ENCODE data around the gene IL17RC.

DNA sequence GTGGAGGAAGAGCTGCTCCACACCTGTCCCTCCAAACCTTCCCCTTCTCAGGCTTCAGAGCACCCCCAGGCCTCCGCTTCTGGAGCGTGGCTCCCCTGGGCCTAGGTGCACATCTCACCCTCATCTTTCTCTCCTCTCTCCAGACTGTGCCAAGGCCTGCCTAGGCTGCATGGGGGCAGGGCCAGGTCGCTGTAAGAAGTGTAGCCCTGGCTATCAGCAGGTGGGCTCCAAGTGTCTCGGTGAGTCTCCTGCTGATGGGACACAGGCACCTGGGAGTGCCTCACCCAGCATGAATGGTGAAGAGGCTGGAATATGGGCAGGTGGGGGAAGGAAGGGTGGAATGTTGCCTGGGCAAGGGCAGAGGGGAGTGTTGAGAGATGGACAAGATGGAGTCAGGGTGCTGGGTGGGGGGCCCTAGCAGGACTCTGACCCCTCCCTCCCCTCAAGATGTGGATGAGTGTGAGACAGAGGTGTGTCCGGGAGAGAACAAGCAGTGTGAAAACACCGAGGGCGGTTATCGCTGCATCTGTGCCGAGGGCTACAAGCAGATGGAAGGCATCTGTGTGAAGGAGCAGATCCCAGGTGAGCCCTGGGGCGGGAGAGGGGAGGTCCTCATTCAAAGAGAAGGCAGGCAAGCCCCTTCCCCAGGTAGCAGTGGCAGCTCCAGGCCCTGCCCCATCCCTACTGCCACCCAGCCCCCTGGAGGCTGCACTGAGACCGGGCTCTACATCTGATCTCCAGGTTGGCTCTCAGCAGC, 26.2 kb downstream of the IL17RC start:
- TF ChIP-seq, protein P1, sequence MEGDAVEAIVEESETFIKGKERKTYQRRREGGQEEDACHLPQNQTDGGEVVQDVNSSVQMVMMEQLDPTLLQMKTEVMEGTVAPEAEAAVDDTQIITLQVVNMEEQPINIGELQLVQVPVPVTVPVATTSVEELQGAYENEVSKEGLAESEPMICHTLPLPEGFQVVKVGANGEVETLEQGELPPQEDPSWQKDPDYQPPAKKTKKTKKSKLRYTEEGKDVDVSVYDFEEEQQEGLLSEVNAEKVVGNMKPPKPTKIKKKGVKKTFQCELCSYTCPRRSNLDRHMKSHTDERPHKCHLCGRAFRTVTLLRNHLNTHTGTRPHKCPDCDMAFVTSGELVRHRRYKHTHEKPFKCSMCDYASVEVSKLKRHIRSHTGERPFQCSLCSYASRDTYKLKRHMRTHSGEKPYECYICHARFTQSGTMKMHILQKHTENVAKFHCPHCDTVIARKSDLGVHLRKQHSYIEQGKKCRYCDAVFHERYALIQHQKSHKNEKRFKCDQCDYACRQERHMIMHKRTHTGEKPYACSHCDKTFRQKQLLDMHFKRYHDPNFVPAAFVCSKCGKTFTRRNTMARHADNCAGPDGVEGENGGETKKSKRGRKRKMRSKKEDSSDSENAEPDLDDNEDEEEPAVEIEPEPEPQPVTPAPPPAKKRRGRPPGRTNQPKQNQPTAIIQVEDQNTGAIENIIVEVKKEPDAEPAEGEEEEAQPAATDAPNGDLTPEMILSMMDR (conservative IDR thresholded peaks at IDR 0.05; ENCODE audit: low read depth, low read length) = no peak
- TF ChIP-seq RAD21 (IDR thresholded peaks at IDR 0.05; ENCODE audit: low read length) (no peak), FOS (IDR thresholded peaks at IDR 0.05; ENCODE audit: low read depth, low read length) (no peak), RFX5 (IDR thresholded peaks at IDR 0.05; ENCODE audit: low read depth, low read length) (no peak), MXI1 (IDR thresholded peaks at IDR 0.05; ENCODE audit: borderline replicate concordance, low read depth, low read length) (no peak), POLR2A (IDR thresholded peaks at IDR 0.05; ENCODE audit: low read depth, low read length) (no peak), MAFK (IDR thresholded peaks at IDR 0.05; ENCODE audit: low read depth, low read length) (no peak), SMC3 (IDR thresholded peaks at IDR 0.05; ENCODE audit: low read depth, low read length) (no peak)
